Ishikawa (cell line): ENCODE results near the gene LRP4.

Experiments
- CEBPB ChIP-seq: IDR thresholded peaks from 2 replicates; pipeline ENCODE4 v1.6.1; 2012
- CREB1 ChIP-seq: IDR thresholded peaks from 2 replicates; pipeline ENCODE4 v1.6.1; 2012; ENCODE audit warnings: low read depth
- EGR1 ChIP-seq: IDR thresholded peaks from 2 replicates; pipeline ENCODE4 v1.6.1; 2012
- EP300 ChIP-seq: IDR thresholded peaks from 2 replicates; pipeline ENCODE4 v1.6.1; 2012; ENCODE audit warnings: borderline replicate concordance
- FOXM1 ChIP-seq: IDR thresholded peaks from 2 replicates; pipeline ENCODE4 v1.6.1; 2012; ENCODE audit warnings: low read depth, borderline replicate concordance
- MAX ChIP-seq: IDR thresholded peaks from 2 replicates; pipeline ENCODE4 v1.6.1; 2012
- NFIC ChIP-seq: IDR thresholded peaks from 2 replicates; pipeline ENCODE4 v1.6.1; 2012
- RAD21 ChIP-seq: IDR thresholded peaks from 2 replicates; pipeline ENCODE4 v1.6.1; 2012; ENCODE audit warnings: low read depth
- REST ChIP-seq: IDR thresholded peaks from 2 replicates; pipeline ENCODE4 v1.6.1; 2012; ENCODE audit warnings: low read depth, mild to moderate bottlenecking
- TAF1 ChIP-seq: IDR thresholded peaks from 2 replicates; pipeline ENCODE4 v1.6.1; 2012; ENCODE audit warnings: low read depth, mild to moderate bottlenecking
- TCF12 ChIP-seq: IDR thresholded peaks from 2 replicates; pipeline ENCODE4 v1.6.1; 2012; ENCODE audit warnings: low read depth
- TEAD4 ChIP-seq: IDR thresholded peaks from 2 replicates; pipeline ENCODE4 v1.6.1; 2012
- USF1 ChIP-seq: IDR thresholded peaks from 2 replicates; pipeline ENCODE4 v1.6.1; 2012
- YY1 ChIP-seq: IDR thresholded peaks from 2 replicates; pipeline ENCODE4 v1.6.1; 2012; ENCODE audit warnings: low read depth
- ZBTB7A ChIP-seq: IDR thresholded peaks from 2 replicates; pipeline ENCODE4 v1.6.1; 2012; ENCODE audit warnings: low read depth

The LRP4 gene

DNA sequence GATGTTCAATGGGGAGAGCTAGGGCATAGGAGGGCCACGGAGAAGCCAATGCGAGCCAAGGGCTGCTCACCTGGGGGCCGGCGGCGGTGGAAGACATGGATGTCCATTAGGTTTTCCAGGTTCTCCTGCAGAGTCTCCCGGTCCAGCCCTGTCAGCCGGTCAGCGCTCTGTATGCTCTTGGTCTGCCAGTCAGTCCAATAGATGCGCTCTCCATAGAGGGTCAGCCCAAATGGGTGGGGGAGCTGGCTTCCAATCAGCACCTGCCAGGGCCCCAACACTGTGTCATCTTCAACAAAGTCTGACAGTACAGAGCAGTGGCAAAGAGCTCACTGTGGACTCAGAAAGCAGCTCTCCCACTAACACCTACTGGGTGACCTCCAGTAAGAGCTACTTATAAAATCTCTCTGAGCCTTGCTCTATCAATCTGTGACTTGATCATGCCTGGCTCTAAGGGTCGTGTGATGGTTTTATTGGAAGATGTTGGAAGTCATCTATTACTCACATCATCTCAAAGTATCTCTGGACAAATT is 39.2 kb downstream of the LRP4 start:
- TF ChIP-seq NFIC (no peak), EP300 (no peak), FOXM1 (no peak), MAX (no peak), REST (no peak), ZBTB7A (no peak), EGR1 (no peak), CEBPB (no peak), USF1 (no peak), RAD21 (no peak), CREB1 (no peak), TAF1 (no peak), YY1 (no peak), TEAD4 (no peak)

- TF ChIP-seq EGR1 (no peak), FOXM1 (no peak), NFIC (no peak), MAX (no peak)
Observed at GRCh38 chr11:46877580-46877979, 40.8 kb downstream of the LRP4 start.

DNA sequence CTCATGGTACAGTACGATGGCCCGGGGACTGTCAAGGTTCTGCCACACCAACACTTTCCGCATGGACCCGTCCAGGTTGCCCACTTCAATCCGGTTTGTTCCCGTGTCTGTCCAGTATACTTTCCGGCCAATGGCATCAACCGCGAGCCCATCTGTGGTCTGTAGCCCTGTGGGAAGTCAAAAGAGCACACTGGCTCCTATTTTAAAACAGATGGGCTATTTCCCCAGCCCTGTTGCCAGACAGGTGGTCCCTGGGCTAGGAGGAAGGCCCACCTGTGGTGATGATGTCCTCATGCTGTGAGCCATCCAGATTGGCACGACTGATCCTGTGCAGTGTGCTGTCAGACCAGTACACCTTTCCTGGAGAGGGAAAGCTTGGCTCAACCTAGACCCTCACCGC is 41.9 kb downstream of the LRP4 start:
- TF ChIP-seq FOXM1 (no peak), USF1 (no peak), EGR1 (no peak), TEAD4 (no peak), YY1 (no peak), ZBTB7A (no peak), CREB1 (no peak), EP300 (no peak), CEBPB (no peak), TCF12 (no peak), RAD21 (no peak)

- TF ChIP-seq ZBTB7A (no peak), TCF12 (no peak), USF1 (no peak), RAD21 (no peak), EP300 (no peak)
Observed at GRCh38 chr11:46874586-46874985, 43.8 kb downstream of the LRP4 start.

DNA sequence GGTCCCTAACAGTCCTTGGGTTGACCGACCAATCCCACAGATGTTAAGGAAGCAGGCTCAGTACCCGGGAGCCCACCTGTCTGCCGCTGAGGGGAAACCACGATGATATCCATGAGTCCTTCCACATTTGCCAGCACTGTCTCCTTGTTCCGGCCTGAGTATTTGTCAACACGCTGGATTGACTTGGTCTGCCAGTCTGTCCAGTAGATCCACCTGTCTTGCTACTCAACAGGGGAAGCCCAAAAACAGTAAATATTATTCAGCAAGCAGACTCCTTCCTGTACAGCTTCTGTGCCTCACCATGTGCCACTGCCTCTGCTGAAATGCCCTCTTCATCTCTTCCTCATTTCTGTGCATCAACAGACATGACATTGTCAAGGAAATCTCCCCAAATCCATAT is 49.4 kb downstream of the LRP4 start:
- no peak for TF ChIP-seq TCF12
- no peak for TF ChIP-seq FOXM1
- no peak for TF ChIP-seq RAD21
- no peak for TF ChIP-seq YY1
- TF ChIP-seq NFIC, result no peak
- TF ChIP-seq TEAD4, result no peak
- no peak for TF ChIP-seq CEBPB
- TF ChIP-seq MAX, result no peak
- TF ChIP-seq USF1, result no peak
- no peak for TF ChIP-seq EGR1
- no peak for TF ChIP-seq TAF1
- TF ChIP-seq ZBTB7A, result no peak
- TF ChIP-seq CREB1, result no peak
- no peak for TF ChIP-seq EP300
- TF ChIP-seq REST, result no peak

GRCh38 chr11:46865340-46865739 is 53.0 kb downstream of the LRP4 start:
- no peak for TF ChIP-seq CREB1
- no peak for TF ChIP-seq REST
- TF ChIP-seq YY1, result no peak
- TF ChIP-seq USF1, result no peak
- no peak for TF ChIP-seq RAD21
- TF ChIP-seq ZBTB7A, result no peak
- TF ChIP-seq EGR1, result no peak
- TF ChIP-seq CEBPB, result no peak
- no peak for TF ChIP-seq TAF1
- TF ChIP-seq TEAD4, result no peak
- TF ChIP-seq TCF12, result no peak
- TF ChIP-seq EP300, result no peak
- no peak for TF ChIP-seq FOXM1
- no peak for TF ChIP-seq NFIC
- TF ChIP-seq MAX, result no peak
